WTC11 (cell line): ENCODE measurements around the gene TPM4. TPM values are rescaled to one million over a fixed set of nuclear protein-coding genes. Genes with fewer than 3 reads are reported as not detected.

Source experiments
- ATF1 ChIP-seq: sonication (generic); formaldehyde crosslinking; IDR thresholded peaks from 2 replicates; pipeline ENCODE4 v1.8.1; 2023; ENCODE audit warnings: mild to moderate bottlenecking, moderate library complexity, missing genetic modification reagents
- CBFB ChIP-seq: sonication (generic); formaldehyde crosslinking; IDR thresholded peaks from 2 replicates; pipeline ENCODE4 v1.8.1; 2022; ENCODE audit warnings: mild to moderate bottlenecking, low read depth, missing genetic modification reagents
- CREM ChIP-seq: sonication (generic); formaldehyde crosslinking; IDR thresholded peaks from 2 replicates; pipeline ENCODE4 v1.8.1; 2022; ENCODE audit warnings: mild to moderate bottlenecking, missing genetic modification reagents, moderate library complexity
- GRHL2 ChIP-seq: fragments of 250-450 bp; sonication (Bioruptor Pico); IDR thresholded peaks from 2 replicates; pipeline ENCODE4 v1.8.0; 2022; ENCODE audit warnings: mild to moderate bottlenecking, moderate library complexity; ENCODE audit not compliant: insufficient replicate concordance, severe bottlenecking
- MYBL2 ChIP-seq: sonication (generic); formaldehyde crosslinking; IDR thresholded peaks from 2 replicates; pipeline ENCODE4 v1.8.1; 2023; ENCODE audit warnings: mild to moderate bottlenecking, moderate library complexity, missing genetic modification reagents
- NFYB ChIP-seq: sonication (generic); formaldehyde crosslinking; conservative IDR thresholded peaks from 2 replicates; pipeline ENCODE4 v1.8.0; 2022; ENCODE audit warnings: low read depth, missing genetic modification reagents
- NR3C1 ChIP-seq: sonication (generic); formaldehyde crosslinking; conservative IDR thresholded peaks from 2 replicates; pipeline ENCODE4 v1.8.1; 2023; ENCODE audit warnings: low read depth, mild to moderate bottlenecking, missing genetic modification reagents
- OVOL2 ChIP-seq: fragments of 250-450 bp; sonication (Bioruptor Pico); IDR thresholded peaks from 2 replicates; pipeline ENCODE4 v1.9.0; 2021; ENCODE audit warnings: mild to moderate bottlenecking, borderline replicate concordance
- SMAD3 ChIP-seq: sonication (generic); formaldehyde crosslinking; IDR thresholded peaks from 2 replicates; pipeline ENCODE4 v1.8.0; 2022; ENCODE audit warnings: missing genetic modification reagents, mild to moderate bottlenecking, borderline replicate concordance
- SOX15 ChIP-seq: fragments of 250-450 bp; sonication (Bioruptor Pico); IDR thresholded peaks from 2 replicates; pipeline ENCODE4 v1.9.0; 2021; ENCODE audit warnings: mild to moderate bottlenecking
- TEAD1 ChIP-seq: sonication (generic); formaldehyde crosslinking; IDR thresholded peaks from 2 replicates; pipeline ENCODE4 v1.8.0; 2022; ENCODE audit warnings: mild to moderate bottlenecking, missing genetic modification reagents
- ZNF317 ChIP-seq: sonication (generic); formaldehyde crosslinking; IDR thresholded peaks from 2 replicates; pipeline ENCODE4 v1.8.1; 2023; ENCODE audit warnings: low read depth, mild to moderate bottlenecking, moderate library complexity, missing genetic modification reagents, borderline replicate concordance
- ZNF396 ChIP-seq: fragments of 250-450 bp; sonication (Bioruptor Pico); IDR thresholded peaks from 2 replicates; pipeline ENCODE4 v1.8.0; 2021; ENCODE audit warnings: mild to moderate bottlenecking, moderate library complexity, borderline replicate concordance
- total RNA-seq: library from RNA; stranded (reverse); gene quantifications from 3 replicates; pipeline ENCODE4 v1.2.3, GENCODE V29; 2021
- TF ChIP-seq, protein P1 (sequence below): sonication (generic); formaldehyde crosslinking; conservative IDR thresholded peaks from 2 replicates; pipeline ENCODE4 v1.8.1; 2023; ENCODE audit warnings: mild to moderate bottlenecking, low read depth, missing genetic modification reagents, moderate library complexity
- TF ChIP-seq, protein P2 (sequence below): fragments of 250-450 bp; sonication (Bioruptor Pico); IDR thresholded peaks from 2 replicates; pipeline ENCODE4 v1.9.0; 2021; ENCODE audit warnings: mild to moderate bottlenecking
- TF ChIP-seq, protein P3 (sequence below): sonication (generic); formaldehyde crosslinking; IDR thresholded peaks from 2 replicates; pipeline ENCODE4 v1.8.1; 2023; ENCODE audit warnings: mild to moderate bottlenecking, missing genetic modification reagents
- TF ChIP-seq, protein P4 (sequence below): sonication (generic); formaldehyde crosslinking; IDR thresholded peaks from 2 replicates; pipeline ENCODE4 v1.8.0; 2023; ENCODE audit warnings: mild to moderate bottlenecking, missing genetic modification reagents
- TF ChIP-seq, protein P5 (sequence below): sonication (generic); formaldehyde crosslinking; IDR thresholded peaks from 2 replicates; pipeline ENCODE4 v1.8.1; 2023; ENCODE audit warnings: mild to moderate bottlenecking, missing genetic modification reagents, moderate library complexity
- TF ChIP-seq, protein P6 (sequence below): sonication (generic); formaldehyde crosslinking; IDR thresholded peaks from 2 replicates; pipeline ENCODE4 v1.8.1; 2022; ENCODE audit warnings: mild to moderate bottlenecking, missing genetic modification reagents, moderate library complexity, borderline replicate concordance
- TF ChIP-seq, protein P7 (sequence below): sonication (generic); formaldehyde crosslinking; IDR thresholded peaks from 2 replicates; pipeline ENCODE4 v1.8.0; 2022; ENCODE audit warnings: mild to moderate bottlenecking, missing genetic modification reagents
- TF ChIP-seq, protein P8 (sequence below): fragments of 250-450 bp; sonication (Bioruptor Pico); IDR thresholded peaks from 2 replicates; pipeline ENCODE4 v1.9.0; 2021; ENCODE audit warnings: moderate library complexity, mild to moderate bottlenecking, inconsistent platforms, borderline replicate concordance

Gene TPM4
- total RNA-seq, 1 experiment from 2014 or later = 302 TPM

DNA sequence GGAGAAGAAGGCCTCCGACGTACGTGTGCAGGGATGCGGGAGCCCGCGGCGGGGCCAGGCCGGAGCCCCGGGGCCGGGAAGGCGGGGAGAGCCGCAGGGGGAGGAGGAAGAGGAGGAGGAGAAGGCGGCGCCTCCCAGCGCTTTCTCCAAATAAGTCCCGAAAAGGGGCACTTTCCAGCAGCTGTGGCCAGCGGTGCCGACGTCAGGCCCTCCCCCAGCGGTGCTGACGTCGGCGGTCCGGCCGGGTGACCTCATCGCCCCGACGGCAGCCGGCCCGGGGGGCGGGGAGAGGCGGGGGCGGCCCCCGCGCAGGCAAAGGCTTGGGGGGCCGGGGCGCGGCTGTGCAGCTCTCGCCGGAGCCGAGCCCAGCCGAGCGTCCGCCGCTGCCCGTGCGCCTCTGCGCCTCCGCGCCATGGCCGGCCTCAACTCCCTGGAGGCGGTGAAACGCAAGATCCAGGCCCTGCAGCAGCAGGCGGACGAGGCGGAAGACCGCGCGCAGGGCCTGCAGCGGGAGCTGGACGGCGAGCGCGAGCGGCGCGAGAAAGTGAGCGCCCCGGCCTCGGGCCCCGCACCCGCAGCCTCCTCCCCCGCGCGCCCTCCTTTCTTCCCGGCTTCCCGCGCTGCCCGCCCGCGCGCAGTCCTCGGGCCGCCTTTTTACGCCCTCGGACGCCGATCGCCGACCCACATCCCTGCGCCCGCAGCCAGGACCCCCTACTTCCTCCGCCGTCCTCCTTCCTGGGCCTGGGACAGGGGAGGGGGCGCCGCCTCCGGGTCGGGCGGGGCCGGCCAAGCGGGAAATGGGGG, at the start of gene TPM4 (continued):
- TF ChIP-seq, protein P1, sequence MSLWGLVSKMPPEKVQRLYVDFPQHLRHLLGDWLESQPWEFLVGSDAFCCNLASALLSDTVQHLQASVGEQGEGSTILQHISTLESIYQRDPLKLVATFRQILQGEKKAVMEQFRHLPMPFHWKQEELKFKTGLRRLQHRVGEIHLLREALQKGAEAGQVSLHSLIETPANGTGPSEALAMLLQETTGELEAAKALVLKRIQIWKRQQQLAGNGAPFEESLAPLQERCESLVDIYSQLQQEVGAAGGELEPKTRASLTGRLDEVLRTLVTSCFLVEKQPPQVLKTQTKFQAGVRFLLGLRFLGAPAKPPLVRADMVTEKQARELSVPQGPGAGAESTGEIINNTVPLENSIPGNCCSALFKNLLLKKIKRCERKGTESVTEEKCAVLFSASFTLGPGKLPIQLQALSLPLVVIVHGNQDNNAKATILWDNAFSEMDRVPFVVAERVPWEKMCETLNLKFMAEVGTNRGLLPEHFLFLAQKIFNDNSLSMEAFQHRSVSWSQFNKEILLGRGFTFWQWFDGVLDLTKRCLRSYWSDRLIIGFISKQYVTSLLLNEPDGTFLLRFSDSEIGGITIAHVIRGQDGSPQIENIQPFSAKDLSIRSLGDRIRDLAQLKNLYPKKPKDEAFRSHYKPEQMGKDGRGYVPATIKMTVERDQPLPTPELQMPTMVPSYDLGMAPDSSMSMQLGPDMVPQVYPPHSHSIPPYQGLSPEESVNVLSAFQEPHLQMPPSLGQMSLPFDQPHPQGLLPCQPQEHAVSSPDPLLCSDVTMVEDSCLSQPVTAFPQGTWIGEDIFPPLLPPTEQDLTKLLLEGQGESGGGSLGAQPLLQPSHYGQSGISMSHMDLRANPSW = no peak
- TF ChIP-seq, protein P2, sequence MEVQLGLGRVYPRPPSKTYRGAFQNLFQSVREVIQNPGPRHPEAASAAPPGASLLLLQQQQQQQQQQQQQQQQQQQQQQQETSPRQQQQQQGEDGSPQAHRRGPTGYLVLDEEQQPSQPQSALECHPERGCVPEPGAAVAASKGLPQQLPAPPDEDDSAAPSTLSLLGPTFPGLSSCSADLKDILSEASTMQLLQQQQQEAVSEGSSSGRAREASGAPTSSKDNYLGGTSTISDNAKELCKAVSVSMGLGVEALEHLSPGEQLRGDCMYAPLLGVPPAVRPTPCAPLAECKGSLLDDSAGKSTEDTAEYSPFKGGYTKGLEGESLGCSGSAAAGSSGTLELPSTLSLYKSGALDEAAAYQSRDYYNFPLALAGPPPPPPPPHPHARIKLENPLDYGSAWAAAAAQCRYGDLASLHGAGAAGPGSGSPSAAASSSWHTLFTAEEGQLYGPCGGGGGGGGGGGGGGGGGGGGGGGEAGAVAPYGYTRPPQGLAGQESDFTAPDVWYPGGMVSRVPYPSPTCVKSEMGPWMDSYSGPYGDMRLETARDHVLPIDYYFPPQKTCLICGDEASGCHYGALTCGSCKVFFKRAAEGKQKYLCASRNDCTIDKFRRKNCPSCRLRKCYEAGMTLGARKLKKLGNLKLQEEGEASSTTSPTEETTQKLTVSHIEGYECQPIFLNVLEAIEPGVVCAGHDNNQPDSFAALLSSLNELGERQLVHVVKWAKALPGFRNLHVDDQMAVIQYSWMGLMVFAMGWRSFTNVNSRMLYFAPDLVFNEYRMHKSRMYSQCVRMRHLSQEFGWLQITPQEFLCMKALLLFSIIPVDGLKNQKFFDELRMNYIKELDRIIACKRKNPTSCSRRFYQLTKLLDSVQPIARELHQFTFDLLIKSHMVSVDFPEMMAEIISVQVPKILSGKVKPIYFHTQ (CRISPR knock-in tag) = no peak
- TF ChIP-seq, protein P3, sequence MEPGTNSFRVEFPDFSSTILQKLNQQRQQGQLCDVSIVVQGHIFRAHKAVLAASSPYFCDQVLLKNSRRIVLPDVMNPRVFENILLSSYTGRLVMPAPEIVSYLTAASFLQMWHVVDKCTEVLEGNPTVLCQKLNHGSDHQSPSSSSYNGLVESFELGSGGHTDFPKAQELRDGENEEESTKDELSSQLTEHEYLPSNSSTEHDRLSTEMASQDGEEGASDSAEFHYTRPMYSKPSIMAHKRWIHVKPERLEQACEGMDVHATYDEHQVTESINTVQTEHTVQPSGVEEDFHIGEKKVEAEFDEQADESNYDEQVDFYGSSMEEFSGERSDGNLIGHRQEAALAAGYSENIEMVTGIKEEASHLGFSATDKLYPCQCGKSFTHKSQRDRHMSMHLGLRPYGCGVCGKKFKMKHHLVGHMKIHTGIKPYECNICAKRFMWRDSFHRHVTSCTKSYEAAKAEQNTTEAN (CRISPR knock-in tag) = no peak; the same call in 1 of the 2 replicates
- TF ChIP-seq NR3C1 (CRISPR knock-in tag) (no peak), SMAD3 (CRISPR knock-in tag) (0 out of 2 replicates have a peak, but pooled peaks have one; percentile 3), CBFB (CRISPR knock-in tag) (no peak), MYBL2 (CRISPR knock-in tag) (no peak), ZNF396 (CRISPR knock-in tag) (no peak), GRHL2 (CRISPR knock-in tag) (no peak), ZNF317 (CRISPR knock-in tag) (no peak), OVOL2 (CRISPR knock-in tag) (no peak), ATF1 (CRISPR knock-in tag) (no peak; the same call in 1 of the 2 replicates), NFYB (CRISPR knock-in tag) (no peak), SOX15 (CRISPR knock-in tag) (no peak), CREM (CRISPR knock-in tag) (peak; percentile 89; the same call in 1 of the 2 replicates), TEAD1 (CRISPR knock-in tag) (no peak)
- TF ChIP-seq, protein P4, sequence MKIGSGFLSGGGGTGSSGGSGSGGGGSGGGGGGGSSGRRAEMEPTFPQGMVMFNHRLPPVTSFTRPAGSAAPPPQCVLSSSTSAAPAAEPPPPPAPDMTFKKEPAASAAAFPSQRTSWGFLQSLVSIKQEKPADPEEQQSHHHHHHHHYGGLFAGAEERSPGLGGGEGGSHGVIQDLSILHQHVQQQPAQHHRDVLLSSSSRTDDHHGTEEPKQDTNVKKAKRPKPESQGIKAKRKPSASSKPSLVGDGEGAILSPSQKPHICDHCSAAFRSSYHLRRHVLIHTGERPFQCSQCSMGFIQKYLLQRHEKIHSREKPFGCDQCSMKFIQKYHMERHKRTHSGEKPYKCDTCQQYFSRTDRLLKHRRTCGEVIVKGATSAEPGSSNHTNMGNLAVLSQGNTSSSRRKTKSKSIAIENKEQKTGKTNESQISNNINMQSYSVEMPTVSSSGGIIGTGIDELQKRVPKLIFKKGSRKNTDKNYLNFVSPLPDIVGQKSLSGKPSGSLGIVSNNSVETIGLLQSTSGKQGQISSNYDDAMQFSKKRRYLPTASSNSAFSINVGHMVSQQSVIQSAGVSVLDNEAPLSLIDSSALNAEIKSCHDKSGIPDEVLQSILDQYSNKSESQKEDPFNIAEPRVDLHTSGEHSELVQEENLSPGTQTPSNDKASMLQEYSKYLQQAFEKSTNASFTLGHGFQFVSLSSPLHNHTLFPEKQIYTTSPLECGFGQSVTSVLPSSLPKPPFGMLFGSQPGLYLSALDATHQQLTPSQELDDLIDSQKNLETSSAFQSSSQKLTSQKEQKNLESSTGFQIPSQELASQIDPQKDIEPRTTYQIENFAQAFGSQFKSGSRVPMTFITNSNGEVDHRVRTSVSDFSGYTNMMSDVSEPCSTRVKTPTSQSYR (CRISPR knock-in tag) = no peak
- TF ChIP-seq, protein P5, sequence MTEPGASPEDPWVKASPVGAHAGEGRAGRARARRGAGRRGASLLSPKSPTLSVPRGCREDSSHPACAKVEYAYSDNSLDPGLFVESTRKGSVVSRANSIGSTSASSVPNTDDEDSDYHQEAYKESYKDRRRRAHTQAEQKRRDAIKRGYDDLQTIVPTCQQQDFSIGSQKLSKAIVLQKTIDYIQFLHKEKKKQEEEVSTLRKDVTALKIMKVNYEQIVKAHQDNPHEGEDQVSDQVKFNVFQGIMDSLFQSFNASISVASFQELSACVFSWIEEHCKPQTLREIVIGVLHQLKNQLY = no peak
- TF ChIP-seq, protein P6, sequence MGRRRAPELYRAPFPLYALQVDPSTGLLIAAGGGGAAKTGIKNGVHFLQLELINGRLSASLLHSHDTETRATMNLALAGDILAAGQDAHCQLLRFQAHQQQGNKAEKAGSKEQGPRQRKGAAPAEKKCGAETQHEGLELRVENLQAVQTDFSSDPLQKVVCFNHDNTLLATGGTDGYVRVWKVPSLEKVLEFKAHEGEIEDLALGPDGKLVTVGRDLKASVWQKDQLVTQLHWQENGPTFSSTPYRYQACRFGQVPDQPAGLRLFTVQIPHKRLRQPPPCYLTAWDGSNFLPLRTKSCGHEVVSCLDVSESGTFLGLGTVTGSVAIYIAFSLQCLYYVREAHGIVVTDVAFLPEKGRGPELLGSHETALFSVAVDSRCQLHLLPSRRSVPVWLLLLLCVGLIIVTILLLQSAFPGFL (CRISPR knock-in tag) = no peak
- TF ChIP-seq, protein P7, sequence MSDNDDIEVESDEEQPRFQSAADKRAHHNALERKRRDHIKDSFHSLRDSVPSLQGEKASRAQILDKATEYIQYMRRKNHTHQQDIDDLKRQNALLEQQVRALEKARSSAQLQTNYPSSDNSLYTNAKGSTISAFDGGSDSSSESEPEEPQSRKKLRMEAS (CRISPR knock-in tag) = 0 out of 2 replicates have a peak, but pooled peaks have one; percentile 11
- TF ChIP-seq, protein P8, sequence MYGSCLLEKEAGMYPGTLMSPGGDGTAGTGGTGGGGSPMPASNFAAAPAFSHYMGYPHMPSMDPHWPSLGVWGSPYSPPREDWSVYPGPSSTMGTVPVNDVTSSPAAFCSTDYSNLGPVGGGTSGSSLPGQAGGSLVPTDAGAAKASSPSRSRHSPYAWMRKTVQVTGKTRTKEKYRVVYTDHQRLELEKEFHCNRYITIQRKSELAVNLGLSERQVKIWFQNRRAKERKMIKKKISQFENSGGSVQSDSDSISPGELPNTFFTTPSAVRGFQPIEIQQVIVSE = no peak; the same call in 1 of the 2 replicates
